CD14-positive monocyte (primary cell): ENCODE data around the gene PODXL2. TPM values are rescaled to one million over a fixed set of nuclear protein-coding genes. Genes with fewer than 3 reads are reported as not detected.

Source experiments
- DNase-seq, 3 donors: peaks; one replicate each; pipeline ENCODE4 v3.0.0-alpha.2; 2011 to 2022
- H2AFZ ChIP-seq: 2 replicates; pipeline ENCODE4 v1.6.0; 2012; ENCODE audit warnings: mild to moderate bottlenecking, low read depth, low read length, inconsistent platforms; ENCODE audit not compliant: insufficient read depth, poor library complexity, severe bottlenecking
- H3K27ac ChIP-seq, 2 donors: 1 replicate in 1 of 2; 2 replicates in 1 of 2; pipeline ENCODE4 v1.5.1; 2012 to 2013; ENCODE audit warnings: low read length in 2 of 2, control low read depth in 1 of 2, inconsistent platforms in 1 of 2, low read depth in 1 of 2, mild to moderate bottlenecking in 1 of 2
- H3K27me3 ChIP-seq, 2 donors: one replicate each; pipeline versions ENCODE4 v1.6.0 to v1.6.1; 2011 to 2013; ENCODE audit warnings: low read length in 2 of 2; ENCODE audit not compliant: control insufficient read depth in 2 of 2, insufficient read depth in 2 of 2
- H3K36me3 ChIP-seq, 2 donors: replicated peaks in 1 of 2; 1 replicate in 1 of 2; 2 replicates in 1 of 2; pipeline versions ENCODE4 v1.5.1 to v1.6.1; 2012 to 2013; ENCODE audit warnings: low read length in 2 of 2, control low read depth in 1 of 2, inconsistent platforms in 1 of 2, mild to moderate bottlenecking in 1 of 2; ENCODE audit not compliant: insufficient read depth in 2 of 2, control insufficient read depth in 1 of 2
- H3K4me1 ChIP-seq, 2 donors: 1 replicate in 1 of 2; 2 replicates in 1 of 2; pipeline versions ENCODE4 v1.5.1 to v1.6.1; 2012 to 2013; ENCODE audit warnings: low read length in 2 of 2, control low read depth in 1 of 2, inconsistent platforms in 1 of 2, mild to moderate bottlenecking in 1 of 2, moderate library complexity in 1 of 2; ENCODE audit not compliant: insufficient read depth in 2 of 2, control insufficient read depth in 1 of 2
- H3K4me2 ChIP-seq: replicated peaks from 2 replicates; pipeline ENCODE3; 2012; ENCODE audit warnings: low read length, moderate library complexity, mild to moderate bottlenecking; ENCODE audit not compliant: poor library complexity, severe bottlenecking; ENCODE audit errors: extremely low read depth
- H3K4me3 ChIP-seq, 3 experiments: fragments of 200-600 bp in 1 of 3; sonication (generic) in 1 of 3; replicated peaks in 1 of 3; 1 replicate in 2 of 3; 2 replicates in 1 of 3; pipeline ENCODE4 v1.5.1; 2011 to 2013; ENCODE audit warnings: low read length in 3 of 3, mild to moderate bottlenecking in 3 of 3, control low read depth in 2 of 3, low read depth in 2 of 3, inconsistent platforms in 1 of 3, moderate library complexity in 1 of 3
- H3K79me2 ChIP-seq: 2 replicates; pipeline ENCODE4 v1.6.0; 2012; ENCODE audit warnings: mild to moderate bottlenecking, control low read depth, inconsistent platforms, low read length, moderate library complexity; ENCODE audit not compliant: insufficient read depth
- H3K9ac ChIP-seq: 2 replicates; pipeline ENCODE4 v1.6.0; 2017; ENCODE audit warnings: low read length, mild to moderate bottlenecking; ENCODE audit not compliant: insufficient read depth, poor library complexity, severe bottlenecking
- H3K9me3 ChIP-seq, 2 donors: replicated peaks in 1 of 2; 1 replicate in 1 of 2; 2 replicates in 1 of 2; pipeline versions ENCODE4 v1.5.1 to v1.6.1; 2012 to 2013; ENCODE audit warnings: low read length in 2 of 2, control low read depth in 1 of 2; ENCODE audit not compliant: control insufficient read depth in 1 of 2, insufficient read depth in 1 of 2
- H4K20me1 ChIP-seq: 2 replicates; pipeline ENCODE4 v1.6.0; 2012; ENCODE audit warnings: mild to moderate bottlenecking, low read length, control low read depth, moderate library complexity; ENCODE audit not compliant: insufficient read depth
- H3K27ac Mint-ChIP-seq, 7 donors: one replicate each; pipeline ENCODE4 v1.8.0; 2020; ENCODE audit warnings: mild to moderate bottlenecking in 7 of 7, mixed read lengths in 7 of 7, moderate library complexity in 6 of 7, inconsistent platforms in 2 of 7
- H3K27me3 Mint-ChIP-seq, 3 donors: one replicate each; pipeline ENCODE4 v1.8.0; 2021 to 2022; ENCODE audit warnings: low read depth in 3 of 3, mild to moderate bottlenecking in 3 of 3, mixed read lengths in 3 of 3, moderate library complexity in 3 of 3, inconsistent platforms in 1 of 3
- H3K36me3 Mint-ChIP-seq, 2 donors: one replicate each; pipeline ENCODE4 v1.8.0; 2020; ENCODE audit warnings: mixed read lengths in 2 of 2, inconsistent platforms in 1 of 2, mild to moderate bottlenecking in 1 of 2
- H3K4me1 Mint-ChIP-seq: one replicate; pipeline ENCODE4 v1.8.0; 2020; ENCODE audit warnings: mild to moderate bottlenecking, mixed read lengths
- H3K4me3 Mint-ChIP-seq, 2 donors: one replicate each; pipeline ENCODE4 v1.8.0; 2020; ENCODE audit warnings: mild to moderate bottlenecking in 2 of 2, mixed read lengths in 2 of 2, moderate library complexity in 1 of 2
- H3K9me3 Mint-ChIP-seq, 7 donors: one replicate each; pipeline ENCODE4 v1.8.0; 2020 to 2022; ENCODE audit warnings: mixed read lengths in 7 of 7, mild to moderate bottlenecking in 6 of 7, moderate library complexity in 6 of 7, inconsistent platforms in 2 of 7
- WGBS: methylation state at CpG from one replicate; pipeline ENCODE4 v1.1.5; 2013; ENCODE audit warnings: missing lambda C conversion rate; ENCODE audit not compliant: insufficient coverage; 5-methylcytosine and 5-hydroxymethylcytosine counted together
- intact Hi-C, 2 donors: fragments of 100-400 bp; cut with micrococcal nuclease; formaldehyde crosslinking; loops; one replicate each; pipeline versions ENCODE4 v1.15.0 to v1.15.1; 2023
- polyA plus RNA-seq, 3 donors: library from polyadenylated mRNA; depleted of rRNA in 1 of 3; unstranded in 2 of 3; stranded (reverse) in 1 of 3; fragments of 300-500 nt in 2 of 3; fragments of >200 nt in 1 of 3; fragmentation: Illumina TruSeq in 2 of 3; gene quantifications; 1 replicate in 2 of 3; 2 replicates in 1 of 3; pipeline ENCODE4 v1.2.3, GENCODE V29; 2012 to 2021
- TF ChIP-seq, protein P1 (sequence below): fragments of 200-600 bp; IDR thresholded peaks from one replicate; pipeline ENCODE4 v1.8.0; 2022; ENCODE audit warnings: antibody characterized with exemption, mild to moderate bottlenecking

Gene PODXL2
- polyA plus RNA-seq, 3 donors = 0.33 to 0.64 (median 0.43) TPM

- Histone ChIP-seq H3K4me3 (no peak overlapping the region), H3K9ac (no peak overlapping the region), H3K4me2 (no peak overlapping the region), H3K27ac (no peak overlapping the region), H3K79me2 (no peaks in the 10 kb centered on the region), H3K27me3 (no peaks in the 10 kb centered on the region), H3K36me3 (no peaks in the 10 kb centered on the region), H4K20me1 (no peaks in the 10 kb centered on the region), H3K4me1 (peaks cover 24 to 27% of the 10 kb centered on the region in 2 donors), H2AFZ (no peak overlapping the region), H3K9me3 (no peaks in the 10 kb centered on the region)
- peaks cover 25% of the 10 kb centered on the region for H3K4me1 Mint-ChIP-seq
- peaks cover 0 to 1% (median 1%) of the 10 kb centered on the region in 3 donors for H3K27me3 Mint-ChIP-seq
- intact Hi-C loops = loop anchor here (5.0 kb wide), 3 partner anchors 38 to 53 kb away; no protein-coding TSS in a partner anchor
- no peak overlapping the region for H3K27ac Mint-ChIP-seq
- no peak overlapping the region for H3K4me3 Mint-ChIP-seq
- no peak for DNase-seq
- 96% methylated on average over 3 of the region's 9 CpGs for WGBS
- TF ChIP-seq, protein P1, sequence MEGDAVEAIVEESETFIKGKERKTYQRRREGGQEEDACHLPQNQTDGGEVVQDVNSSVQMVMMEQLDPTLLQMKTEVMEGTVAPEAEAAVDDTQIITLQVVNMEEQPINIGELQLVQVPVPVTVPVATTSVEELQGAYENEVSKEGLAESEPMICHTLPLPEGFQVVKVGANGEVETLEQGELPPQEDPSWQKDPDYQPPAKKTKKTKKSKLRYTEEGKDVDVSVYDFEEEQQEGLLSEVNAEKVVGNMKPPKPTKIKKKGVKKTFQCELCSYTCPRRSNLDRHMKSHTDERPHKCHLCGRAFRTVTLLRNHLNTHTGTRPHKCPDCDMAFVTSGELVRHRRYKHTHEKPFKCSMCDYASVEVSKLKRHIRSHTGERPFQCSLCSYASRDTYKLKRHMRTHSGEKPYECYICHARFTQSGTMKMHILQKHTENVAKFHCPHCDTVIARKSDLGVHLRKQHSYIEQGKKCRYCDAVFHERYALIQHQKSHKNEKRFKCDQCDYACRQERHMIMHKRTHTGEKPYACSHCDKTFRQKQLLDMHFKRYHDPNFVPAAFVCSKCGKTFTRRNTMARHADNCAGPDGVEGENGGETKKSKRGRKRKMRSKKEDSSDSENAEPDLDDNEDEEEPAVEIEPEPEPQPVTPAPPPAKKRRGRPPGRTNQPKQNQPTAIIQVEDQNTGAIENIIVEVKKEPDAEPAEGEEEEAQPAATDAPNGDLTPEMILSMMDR = no peak
- H3K36me3 Mint-ChIP-seq = no peaks in the 10 kb centered on the region
- H3K9me3 Mint-ChIP-seq = peaks cover 0 to 3% (median 0%) of the 10 kb centered on the region in 7 donors
Measured at GRCh38 chr3:127699416-127700300, 70.7 kb downstream of the PODXL2 start.

GRCh38 chr3:127700406-127700805, 71.4 kb downstream of the PODXL2 start:
- Histone ChIP-seq H2AFZ (no peak overlapping the region), H3K27ac (no peak overlapping the region), H3K4me1 (peaks cover 24 to 27% of the 10 kb centered on the region in 2 donors), H3K9me3 (no peaks in the 10 kb centered on the region), H3K27me3 (no peaks in the 10 kb centered on the region), H3K36me3 (no peaks in the 10 kb centered on the region), H4K20me1 (no peaks in the 10 kb centered on the region), H3K9ac (no peak overlapping the region), H3K79me2 (no peaks in the 10 kb centered on the region), H3K4me3 (no peak overlapping the region), H3K4me2 (no peak overlapping the region)
- no peak for DNase-seq
- Mint-ChIP-seq H3K4me3 (no peak overlapping the region), H3K9me3 (peaks cover 0 to 3% (median 0%) of the 10 kb centered on the region in 7 donors), H3K27me3 (peaks cover 0 to 1% (median 0%) of the 10 kb centered on the region in 3 donors), H3K36me3 (peaks cover 0 to 2% of the 10 kb centered on the region in 2 donors), H3K27ac (no peak overlapping the region), H3K4me1 (peaks cover 25% of the 10 kb centered on the region)
- intact Hi-C loops = no loop called here
- WGBS = 86% methylated on average over 4 of the region's 5 CpGs
- TF ChIP-seq, protein P1 = no peak
